Measurements from ENCODE around the gene ZNF385D. TPM values are rescaled to one million over a fixed set of nuclear protein-coding genes. Genes with fewer than 3 reads are reported as not detected.

ZNF385D gene
- total and polyA plus RNA-seq, 2 of the 13 experiments (the other 11 are each of a cell fraction or from before 2014, with no cell fraction given) = not detected

GRCh38 chr3:21544076-21544462 is 206.9 kb downstream of the ZNF385D start (continued):
- no peak for TF ChIP-seq ZNF142 (CRISPR knock-in tag; IDR thresholded peaks at IDR 0.05)

- Histone ChIP-seq H3K79me2 (ENCODE audit: insufficient read depth, low read length) (no peaks in the 10 kb centered on the region), H3K36me3 (replicated peaks in 1 of 2; ENCODE audit: control insufficient read depth in 1 of 2, insufficient read depth in 2 of 2, low read length in 2 of 2) (no peaks in the 10 kb centered on the region), H4K20me1 (ENCODE audit: insufficient read depth, low read length) (no peaks in the 10 kb centered on the region), H3K9me3 (ENCODE audit: low read length) (no peaks in the 10 kb centered on the region), H3K4me2 (ENCODE audit: low read depth, low read length) (no peak overlapping the region), H3K27me3 (ENCODE audit: control insufficient read depth in 1 of 2, insufficient read depth in 2 of 2, low read length in 2 of 2) (no peaks in the 10 kb centered on the region), H3K4me1 (ENCODE audit: insufficient read depth, low read length) (no peaks in the 10 kb centered on the region), H3K9ac (ENCODE audit: insufficient read depth, low read depth, low read length) (no peak overlapping the region), H3K27ac (ENCODE audit: extremely low read length, insufficient read depth, low read length) (no peak overlapping the region), H3K4me3 (replicated peaks in 1 of 3; ENCODE audit: insufficient read depth in 1 of 3, low read depth in 2 of 3, low read length in 3 of 3) (no peak overlapping the region), H2AFZ (ENCODE audit: low read length) (no peak overlapping the region)
- ChIA-PET CTCF (ENCODE audit: low intra/inter-chr PET ratio, low total read pairs) (no interaction called here), POLR2A (no interaction called here)
- in situ Hi-C loops (cut with HindIII; ENCODE audit: extremely low pct_ligation_motif_present, low pct_unique_long_range_greater_than_20kb) = no loop called here
- intact Hi-C loops (cut with micrococcal nuclease; ENCODE audit: unreplicated experiment) = no loop called here
- 48% methylated on average over 15 of the region's 15 CpGs for WGBS (ENCODE audit: low lambda C conversion rate)
- no peak for FAIRE-seq
- BruUV-seq (replicated peaks) = no TSS peak
- DNase-seq (ENCODE audit: low spot score) = no peak
- ATAC-seq = no peak
- no peak for TF ChIP-seq HNRNPL (IDR thresholded peaks at IDR 0.05; ENCODE audit: low read depth, low read length)
- TF ChIP-seq ZNF512 (CRISPR knock-in tag; IDR thresholded peaks at IDR 0.05) = no peak
- TF ChIP-seq ZGPAT (CRISPR knock-in tag; IDR thresholded peaks at IDR 0.05) = no peak
- no peak for TF ChIP-seq ZNF75D (CRISPR knock-in tag; IDR thresholded peaks at IDR 0.05; ENCODE audit: borderline replicate concordance)
- TF ChIP-seq THYN1 (CRISPR knock-in tag; IDR thresholded peaks at IDR 0.05; ENCODE audit: borderline replicate concordance, low read depth) = no peak
- no peak for TF ChIP-seq ZNF777 (CRISPR knock-in tag; IDR thresholded peaks at IDR 0.05)
- TF ChIP-seq ZBTB14 (CRISPR knock-in tag; IDR thresholded peaks at IDR 0.05) = no peak
- TF ChIP-seq ZBTB21 (CRISPR knock-in tag; IDR thresholded peaks at IDR 0.05) = no peak
- TF ChIP-seq ZNF678 (CRISPR knock-in tag; IDR thresholded peaks at IDR 0.05) = no peak
Measured at GRCh38 chr3:21543380-21544075, 207.5 kb downstream of the ZNF385D start.

Data from HepG2 (cell line).